Transverse colon (tissue), 4 donors: ENCODE results near the gene BICD1. TPM values are rescaled to one million over a fixed set of nuclear protein-coding genes. Genes with fewer than 3 reads are reported as not detected.

Source experiments
- DNase-seq: peaks from one replicate; pipeline ENCODE4 v3.0.0-alpha.2; 2019
- H3K27ac ChIP-seq, 4 donors: fragments of 200-600 bp; sonication (generic); 2 replicates each; pipeline ENCODE4 v1.5.1; 2016 to 2018; ENCODE audit warnings: inconsistent platforms in 4 of 4
- H3K27me3 ChIP-seq: fragments of 200-600 bp; sonication (generic); 2 replicates; pipeline ENCODE4 v1.5.1; 2017; ENCODE audit warnings: inconsistent platforms
- H3K36me3 ChIP-seq, 4 donors: fragments of 200-600 bp; sonication (generic); 2 replicates each; pipeline ENCODE4 v1.5.1; 2017 to 2019; ENCODE audit warnings: inconsistent platforms in 4 of 4
- H3K4me1 ChIP-seq, 4 donors: fragments of 200-600 bp; sonication (generic); 2 replicates each; pipeline ENCODE4 v1.5.1; 2017 to 2020; ENCODE audit warnings: inconsistent platforms in 4 of 4
- H3K4me3 ChIP-seq, 4 donors: fragments of 200-600 bp; sonication (generic); 1 replicate in 1 of 4; 2 replicates in 3 of 4; pipeline versions ENCODE4 v1.5.1 to v1.6.1; 2017 to 2019; ENCODE audit warnings: inconsistent platforms in 4 of 4
- H3K9me3 ChIP-seq, 2 donors: fragments of 200-600 bp; sonication (generic); 2 replicates each; pipeline ENCODE4 v1.5.1; 2017 to 2019; ENCODE audit warnings: inconsistent platforms in 2 of 2
- EP300 ChIP-seq: sonication (generic); formaldehyde crosslinking; IDR thresholded peaks from one replicate; pipeline ENCODE4 v1.6.1; 2017; ENCODE audit warnings: antibody characterized with exemption, low read depth
- POLR2A ChIP-seq: fragments of 450-650 bp; IDR thresholded peaks from one replicate; pipeline ENCODE4 v1.6.1; 2016; ENCODE audit warnings: antibody characterized with exemption, mild to moderate bottlenecking, moderate library complexity
- POLR2AphosphoS5 ChIP-seq, 3 donors: sonication (generic); formaldehyde crosslinking; IDR thresholded peaks; one replicate each; pipeline ENCODE4 v1.6.1; 2016; ENCODE audit warnings: antibody characterized with exemption in 3 of 3
- WGBS, 2 donors: methylation state at CpG; one replicate each; pipeline ENCODE4 v1.1.5; 2018; ENCODE audit warnings: low coverage in 1 of 2; 5-methylcytosine and 5-hydroxymethylcytosine counted together
- in situ Hi-C, 4 donors: fragments of 200-750 bp; cut with MboI; loops; one replicate each; pipeline versions ENCODE4 v1.15.0 to v1.15.1; 2017; ENCODE audit warnings: low sequenced_read_pairs in 3 of 4, low pct_ligation_motif_present in 1 of 4, low pct_unique_long_range_greater_than_20kb in 1 of 4
- intact Hi-C: fragments of 100-400 bp; cut with DNase I; formaldehyde crosslinking; loops from one replicate; pipeline ENCODE4 v1.15.1; 2023; ENCODE audit warnings: low total_unique reads
- total RNA-seq, 4 donors: library from RNA; depleted of rRNA; stranded (reverse); fragments of >200 nt; gene quantifications; one replicate each; pipeline ENCODE4 v1.1.0, GENCODE V29; 2016
- TF ChIP-seq, protein P1 (sequence below), 5 experiments: fragments of 200-600 bp in 3 of 5; fragments of 450-650 bp in 2 of 5; sonication (generic) in 3 of 5; IDR thresholded peaks; 1 replicate in 2 of 5; 2 replicates in 3 of 5; pipeline ENCODE4 v1.5.1; 2016 to 2017; ENCODE audit warnings: antibody characterized with exemption in 5 of 5, inconsistent platforms in 3 of 5, mild to moderate bottlenecking in 2 of 5, moderate library complexity in 1 of 5

The BICD1 gene
- total RNA-seq, 4 donors from 2014 or later: 0.75 to 27.7 (median 5.2) TPM

DNA sequence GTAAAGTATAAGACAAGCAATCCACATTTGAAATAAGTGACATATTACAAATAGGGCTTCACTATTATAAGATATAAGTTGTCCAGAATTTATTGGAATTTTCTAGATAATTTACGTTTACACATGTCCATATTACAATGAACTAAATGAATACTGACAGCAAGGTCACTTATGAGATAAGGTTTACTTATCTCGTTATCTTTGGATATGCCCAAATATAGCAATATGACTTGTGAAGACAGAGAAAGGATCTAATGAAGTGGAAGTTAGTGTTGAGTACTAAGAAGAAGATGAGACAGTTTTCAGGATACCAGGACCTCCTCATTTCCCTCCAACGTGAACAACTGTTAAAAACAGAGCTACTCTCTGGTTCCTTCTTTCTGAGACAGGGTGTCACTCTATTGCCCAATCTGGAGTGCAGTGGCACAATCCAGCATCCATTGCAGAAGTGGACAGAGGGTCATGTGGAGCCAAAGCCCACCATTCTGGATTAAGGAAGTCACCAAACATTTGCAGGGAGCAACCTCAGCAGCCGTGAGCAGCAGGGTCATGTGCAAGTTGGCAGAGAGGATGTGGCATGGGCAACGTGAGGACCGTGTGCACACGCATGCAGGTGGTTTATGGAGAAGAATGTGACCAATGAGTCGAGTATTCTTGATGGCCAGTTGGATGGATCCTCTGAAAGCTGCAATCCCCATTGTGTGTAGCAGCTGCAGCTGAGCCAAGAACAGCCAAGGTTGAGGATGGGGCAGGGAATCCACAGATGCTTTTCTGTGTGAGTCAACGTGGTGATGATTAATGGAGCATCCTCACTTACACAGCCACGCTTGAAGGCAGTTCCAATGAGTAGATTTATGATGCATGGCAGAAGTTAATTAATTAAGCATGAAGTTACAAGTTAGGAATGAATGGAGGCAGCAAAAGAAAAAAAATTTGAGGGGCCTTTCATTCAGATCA, 111.0 kb downstream of the BICD1 start:
- Histone ChIP-seq H3K36me3 (no peaks in the 10 kb centered on the region), H3K4me1 (no peaks in the 10 kb centered on the region), H3K27me3 (no peaks in the 10 kb centered on the region), H3K9me3 (no peaks in the 10 kb centered on the region), H3K4me3 (no peak overlapping the region), H3K27ac (no peak overlapping the region)
- intact Hi-C loops (no loop called here), in situ Hi-C loops (no loop called here)
- TF ChIP-seq, protein P1, sequence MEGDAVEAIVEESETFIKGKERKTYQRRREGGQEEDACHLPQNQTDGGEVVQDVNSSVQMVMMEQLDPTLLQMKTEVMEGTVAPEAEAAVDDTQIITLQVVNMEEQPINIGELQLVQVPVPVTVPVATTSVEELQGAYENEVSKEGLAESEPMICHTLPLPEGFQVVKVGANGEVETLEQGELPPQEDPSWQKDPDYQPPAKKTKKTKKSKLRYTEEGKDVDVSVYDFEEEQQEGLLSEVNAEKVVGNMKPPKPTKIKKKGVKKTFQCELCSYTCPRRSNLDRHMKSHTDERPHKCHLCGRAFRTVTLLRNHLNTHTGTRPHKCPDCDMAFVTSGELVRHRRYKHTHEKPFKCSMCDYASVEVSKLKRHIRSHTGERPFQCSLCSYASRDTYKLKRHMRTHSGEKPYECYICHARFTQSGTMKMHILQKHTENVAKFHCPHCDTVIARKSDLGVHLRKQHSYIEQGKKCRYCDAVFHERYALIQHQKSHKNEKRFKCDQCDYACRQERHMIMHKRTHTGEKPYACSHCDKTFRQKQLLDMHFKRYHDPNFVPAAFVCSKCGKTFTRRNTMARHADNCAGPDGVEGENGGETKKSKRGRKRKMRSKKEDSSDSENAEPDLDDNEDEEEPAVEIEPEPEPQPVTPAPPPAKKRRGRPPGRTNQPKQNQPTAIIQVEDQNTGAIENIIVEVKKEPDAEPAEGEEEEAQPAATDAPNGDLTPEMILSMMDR (IDR thresholded peaks at IDR 0.05): no peak
- TF ChIP-seq EP300: no peak
- no peak for TF ChIP-seq POLR2A
- TF ChIP-seq POLR2AphosphoS5 (IDR thresholded peaks at IDR 0.05): no peak
- WGBS, 2 donors: 78 to 89% methylated on average over 3 to 10 of the region's 10 CpGs
- peak; percentile 8 for DNase-seq

DNA sequence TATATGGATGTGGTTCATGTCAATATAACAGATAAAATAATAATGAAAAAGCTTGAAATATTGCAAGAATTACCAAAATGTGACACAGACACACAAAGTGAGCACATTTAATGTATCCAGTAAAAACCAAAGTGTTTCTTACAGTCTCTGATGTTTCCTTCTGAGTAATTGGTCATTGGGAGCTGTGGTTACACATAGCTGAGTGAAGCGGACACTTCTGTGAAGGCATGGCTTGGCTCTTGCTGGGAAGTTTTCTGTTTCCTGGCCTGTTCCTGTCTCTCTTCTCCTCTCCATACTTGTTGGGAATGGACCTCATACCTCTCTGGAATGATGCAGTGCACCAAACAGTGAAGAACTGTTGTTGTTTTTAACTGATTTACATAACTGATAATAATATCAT, 117.3 kb downstream of the BICD1 start:
- Histone ChIP-seq H3K9me3 (no peaks in the 10 kb centered on the region), H3K4me3 (no peak overlapping the region), H3K36me3 (no peaks in the 10 kb centered on the region), H3K27me3 (no peaks in the 10 kb centered on the region), H3K4me1 (no peaks in the 10 kb centered on the region), H3K27ac (no peak overlapping the region)
- in situ Hi-C loops (no loop called here), intact Hi-C loops (no loop called here)
- WGBS, 2 donors: 92% methylated on average over 1 of the region's 1 CpG; no CpG with 5 or more reads in 1 of the 2 donors
- no peak for DNase-seq
- TF ChIP-seq, protein P1 (IDR thresholded peaks at IDR 0.05): no peak
- TF ChIP-seq POLR2AphosphoS5 (IDR thresholded peaks at IDR 0.05): no peak

DNA sequence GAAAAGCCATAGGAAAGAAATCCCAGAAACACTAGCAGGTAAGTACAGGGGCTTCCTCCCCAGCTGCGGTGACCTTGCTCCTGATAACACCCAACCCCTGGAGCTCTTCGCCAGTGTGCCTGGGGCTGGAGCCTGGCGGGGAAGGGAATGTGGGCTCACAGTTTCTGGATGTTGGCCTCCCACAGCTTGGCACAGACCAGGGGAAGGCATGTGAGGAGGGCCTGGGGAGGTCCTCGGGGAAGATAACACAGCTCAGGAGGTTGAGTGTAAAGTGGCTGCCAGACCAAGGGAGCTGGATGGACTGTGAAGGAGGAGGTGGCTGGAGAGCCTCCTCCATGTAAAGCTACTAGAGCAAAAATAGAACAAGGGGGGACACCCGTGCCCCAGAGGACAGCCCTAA, 120.1 kb downstream of the BICD1 start:
- H3K9me3 ChIP-seq: no peaks in the 10 kb centered on the region
- no peak for TF ChIP-seq EP300
- TF ChIP-seq, protein P1 (IDR thresholded peaks at IDR 0.05): no peak
- in situ Hi-C loops (no loop called here), intact Hi-C loops (no loop called here)
- no peaks in the 10 kb centered on the region for H3K27me3 ChIP-seq
- DNase-seq: no peak
- H3K4me3 ChIP-seq: no peak overlapping the region
- H3K36me3 ChIP-seq: no peaks in the 10 kb centered on the region
- no peak overlapping the region for H3K27ac ChIP-seq
- H3K4me1 ChIP-seq: no peaks in the 10 kb centered on the region
- WGBS, 2 donors: 63 to 95% methylated on average over 1 to 5 of the region's 5 CpGs

DNA sequence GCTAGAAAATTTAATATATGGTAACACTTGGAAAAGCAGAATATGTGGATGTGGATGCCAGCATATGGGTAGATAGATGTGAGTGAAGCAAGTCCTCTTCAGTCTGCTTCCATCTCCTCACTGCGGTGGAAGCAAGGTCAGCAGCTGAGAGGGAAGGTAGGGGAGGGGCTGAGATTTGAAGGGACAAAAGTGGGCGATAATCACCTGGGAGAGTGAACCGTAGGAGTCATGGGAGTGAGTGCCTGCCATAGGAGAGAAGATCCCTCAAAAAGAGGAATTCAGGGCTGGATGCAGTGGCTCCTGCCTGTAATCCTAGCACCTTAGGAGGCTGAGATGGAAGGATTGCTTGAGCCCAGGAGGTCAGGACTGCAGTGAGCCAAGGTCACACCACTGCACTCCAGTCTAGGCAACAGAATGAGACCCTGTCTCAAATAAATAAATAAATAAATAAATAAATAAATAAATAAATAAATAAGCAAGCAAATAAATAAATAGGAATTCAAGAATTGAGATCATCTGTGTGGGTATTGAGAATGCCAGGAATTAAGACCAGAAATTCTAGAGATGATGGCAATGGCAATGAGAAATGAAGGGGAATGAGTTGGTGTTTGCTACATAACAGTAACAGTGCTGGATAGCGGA, 123.4 kb downstream of the BICD1 start:
- intact Hi-C loops: no loop called here
- Histone ChIP-seq H3K9me3 (no peaks in the 10 kb centered on the region), H3K27ac (no peak overlapping the region), H3K27me3 (no peaks in the 10 kb centered on the region), H3K36me3 (no peaks in the 10 kb centered on the region), H3K4me3 (no peak overlapping the region), H3K4me1 (no peaks in the 10 kb centered on the region)
- no peak for DNase-seq
- TF ChIP-seq, protein P1 (IDR thresholded peaks at IDR 0.05): no peak
- no peak for TF ChIP-seq EP300
- TF ChIP-seq POLR2A: no peak
- TF ChIP-seq POLR2AphosphoS5 (IDR thresholded peaks at IDR 0.05): no peak
- in situ Hi-C loops: loop anchor here in 1 of 4 donors (10.0 kb wide), 1 partner anchor 55 kb away; no protein-coding TSS in a partner anchor
- WGBS, 2 donors: 92 to 100% methylated on average over 1 to 4 of the region's 4 CpGs
